Activated CD4-positive, alpha-beta T cell treated with anti-CD3 and anti-CD28 coated beads, Interleukin-2, Interleukin-4, amounts not matched to agents 100 ng/mL and 50 ng/mL, durations not matched to agents 16 hours and 8 hours (primary cell): Measurements from ENCODE around the gene GPA33.

Experiments
- DNase-seq: peaks from one replicate; pipeline ENCODE4 v3.0.0-alpha.2; 2020; ENCODE audit warnings: low spot score

GPA33 gene

DNA sequence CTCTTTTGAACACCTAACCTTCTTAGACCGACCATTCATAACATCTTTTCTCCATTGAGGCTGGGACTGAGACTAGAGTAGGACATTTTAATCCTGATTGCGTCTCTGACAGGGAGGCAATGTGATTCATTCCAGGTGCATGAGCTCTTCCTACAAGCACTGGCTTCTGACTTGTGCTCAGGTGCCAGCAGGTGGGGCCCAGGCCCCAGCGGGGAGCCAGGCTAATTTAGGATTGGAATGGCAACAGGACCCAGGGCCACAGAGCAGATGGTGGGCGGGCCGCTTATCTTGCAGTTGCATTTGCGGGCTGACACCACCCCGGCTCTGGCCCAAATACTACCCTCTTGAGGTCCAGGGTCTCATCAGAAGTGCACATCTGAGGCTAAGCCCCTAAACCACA lies 4.1 kb downstream of the GPA33 start:
- DNase-seq, result no peak

DNA sequence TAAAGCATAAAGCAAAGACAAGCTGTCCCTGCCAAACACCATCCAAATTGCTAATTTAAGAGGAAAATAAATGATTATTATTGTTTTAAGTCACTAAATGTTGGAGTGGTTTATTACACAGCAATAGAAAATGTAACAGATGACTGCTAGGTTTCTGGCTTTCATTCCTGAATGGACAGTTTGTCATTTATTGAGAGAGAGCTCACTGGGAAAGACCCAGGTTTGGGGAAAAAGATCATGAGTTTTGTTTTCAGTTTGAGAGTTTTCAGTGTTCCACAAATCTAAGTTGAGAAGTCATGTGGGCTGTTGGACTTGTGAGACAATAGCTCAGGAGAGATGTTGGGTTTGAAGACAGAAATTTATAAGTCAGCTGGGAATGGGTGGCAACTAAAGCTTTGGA lies 5.4 kb downstream of the GPA33 start:
- no peak for DNase-seq

DNA sequence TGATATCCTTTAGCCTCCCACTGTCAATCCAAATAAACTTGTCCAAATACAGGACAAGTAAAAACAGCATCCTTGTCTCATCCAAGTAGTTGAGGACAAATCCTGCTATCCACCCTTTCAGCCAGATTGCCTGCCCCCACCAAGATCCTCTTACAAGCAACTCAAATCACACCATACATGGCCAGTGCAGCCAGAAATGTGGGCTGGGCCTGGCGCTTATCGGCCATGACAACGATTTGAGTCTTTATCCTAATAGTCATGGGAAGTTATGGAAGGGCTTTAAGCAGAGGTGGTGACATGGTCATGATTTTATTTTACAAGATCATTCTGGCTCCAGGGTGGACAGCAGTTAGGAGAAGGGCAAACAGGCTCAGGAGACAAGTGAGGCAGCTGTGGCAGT lies 6.3 kb downstream of the GPA33 start:
- DNase-seq, result no peak

DNA sequence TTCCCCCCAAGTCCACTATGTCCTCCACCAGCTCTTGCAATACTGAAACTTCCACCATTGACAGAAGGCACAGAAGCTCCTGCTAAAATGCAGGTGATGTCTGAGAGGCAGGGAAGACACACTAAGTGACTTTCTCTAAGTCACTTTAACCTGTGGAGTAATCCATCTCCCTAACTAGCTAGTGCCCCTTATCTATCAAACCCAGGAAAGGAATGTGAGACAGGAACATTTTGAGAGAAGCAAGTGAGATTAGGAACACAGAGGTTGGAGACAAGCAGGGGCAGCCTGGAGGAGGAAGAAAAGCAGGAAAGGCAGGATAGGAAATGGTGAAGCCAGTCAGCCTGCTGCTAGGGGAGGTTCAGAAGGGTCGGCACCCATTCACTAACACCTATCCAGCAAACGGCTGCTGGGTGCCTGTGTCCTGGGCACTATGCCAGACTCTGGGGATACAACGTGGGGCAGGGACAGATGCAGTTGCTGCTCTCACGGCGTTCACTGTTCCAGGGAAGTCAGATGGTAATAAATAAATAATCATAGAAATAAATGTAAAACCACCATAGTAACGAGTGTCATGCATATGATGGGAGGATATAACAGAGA lies 7.0 kb downstream of the GPA33 start:
- no peak for DNase-seq

DNA sequence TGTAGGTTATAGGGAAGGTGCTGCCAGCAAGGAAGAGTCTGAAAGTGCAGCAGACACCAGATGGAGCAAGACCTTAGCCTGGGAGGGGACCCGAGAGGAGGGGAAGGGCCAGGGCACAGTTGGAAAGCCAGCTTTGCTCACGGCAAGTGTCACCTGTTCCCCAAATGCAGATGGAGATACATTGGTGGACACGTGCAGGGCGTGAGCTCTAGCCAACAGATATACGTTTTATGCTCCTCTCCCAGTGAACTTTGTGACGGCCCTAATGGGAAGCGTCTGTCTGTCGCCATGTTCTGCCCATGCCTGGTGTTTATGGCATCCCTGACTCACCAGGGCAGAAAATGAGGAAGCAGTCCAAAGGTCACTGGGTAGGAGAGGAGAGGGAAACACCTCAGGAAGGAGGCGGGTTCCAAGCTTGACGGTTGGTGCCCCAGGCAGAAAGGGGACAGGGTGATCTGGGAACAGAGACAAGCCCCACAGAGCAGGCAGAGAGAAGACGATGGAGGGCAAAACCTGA lies 7.6 kb downstream of the GPA33 start:
- DNase-seq, result no peak

DNA sequence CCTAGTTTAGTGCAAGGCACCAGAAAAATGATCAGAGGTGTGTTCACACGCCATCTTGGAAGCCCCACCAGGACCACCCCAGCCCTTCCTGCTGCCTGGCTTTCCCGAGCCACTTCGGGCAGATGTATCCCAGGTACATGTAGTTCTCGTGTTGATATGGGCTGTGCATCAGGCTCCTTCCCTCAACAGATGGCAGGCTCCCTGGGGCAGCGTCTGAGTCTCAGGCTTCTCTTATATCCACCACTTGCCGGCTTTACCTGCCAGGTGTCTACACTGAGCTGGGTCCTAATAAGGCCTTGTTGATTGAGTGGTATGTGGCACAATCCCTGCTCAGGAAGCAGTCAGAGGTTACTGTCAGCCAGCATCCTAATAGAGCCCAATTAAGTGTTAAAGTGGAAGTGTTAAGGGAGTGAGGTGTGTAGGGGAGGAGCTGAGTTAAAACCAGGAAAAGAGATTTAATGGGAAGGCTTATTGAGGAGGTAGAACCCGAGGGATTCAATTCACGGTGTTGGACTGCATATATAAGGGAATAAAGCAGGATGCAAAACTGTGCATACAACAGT lies 8.5 kb downstream of the GPA33 start:
- no peak for DNase-seq

DNA sequence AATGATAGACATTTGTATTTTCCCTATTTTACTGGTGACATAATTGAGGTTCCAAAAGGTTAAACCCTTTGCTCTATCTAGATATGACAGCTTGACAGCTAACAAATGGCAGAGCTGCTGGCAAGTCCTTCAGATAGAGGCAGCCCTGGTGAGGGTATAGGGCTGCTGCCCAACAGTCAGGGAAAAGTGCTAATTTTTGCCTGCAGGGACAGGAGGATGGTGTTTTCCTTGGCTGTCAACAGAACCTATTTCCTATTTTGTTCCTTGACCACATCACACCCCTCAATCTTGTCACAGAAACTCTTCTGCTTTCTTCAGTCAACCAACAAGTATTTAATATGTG lies 12.3 kb downstream of the GPA33 start:
- no peak for DNase-seq

DNA sequence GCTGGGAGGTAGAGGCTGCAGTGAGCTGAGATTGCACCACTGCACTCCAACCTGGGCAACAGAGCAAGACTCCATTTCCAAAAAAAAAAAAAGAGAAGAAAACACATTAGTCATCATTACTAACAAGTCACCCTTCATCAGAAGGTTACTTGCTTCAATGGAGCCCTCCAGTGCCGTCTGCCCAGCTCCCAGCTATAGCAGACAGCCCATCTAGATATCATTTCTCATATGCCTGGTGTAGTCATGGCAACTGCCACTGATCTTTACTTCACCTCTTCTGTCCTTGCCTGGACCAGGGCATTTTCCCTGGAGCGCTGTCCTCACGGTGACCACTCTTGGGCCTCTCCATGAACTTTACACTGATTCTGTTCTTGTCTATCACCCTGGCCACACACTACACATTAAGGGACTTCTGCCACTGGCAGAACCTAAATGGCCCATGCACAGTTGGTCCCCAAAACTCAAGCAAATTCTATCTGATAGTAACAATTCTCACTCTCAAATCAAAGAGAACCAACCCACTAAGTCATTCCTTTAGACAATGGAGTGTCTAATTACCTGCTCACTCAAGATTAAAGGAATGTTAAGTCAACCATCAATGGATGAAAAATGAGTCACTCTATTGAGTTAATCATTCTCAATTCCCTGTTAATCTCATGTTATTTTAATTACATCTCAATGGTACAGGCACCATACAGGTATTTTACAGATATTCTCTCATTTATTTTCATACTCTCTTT lies 12.9 kb downstream of the GPA33 start:
- no peak for DNase-seq

DNA sequence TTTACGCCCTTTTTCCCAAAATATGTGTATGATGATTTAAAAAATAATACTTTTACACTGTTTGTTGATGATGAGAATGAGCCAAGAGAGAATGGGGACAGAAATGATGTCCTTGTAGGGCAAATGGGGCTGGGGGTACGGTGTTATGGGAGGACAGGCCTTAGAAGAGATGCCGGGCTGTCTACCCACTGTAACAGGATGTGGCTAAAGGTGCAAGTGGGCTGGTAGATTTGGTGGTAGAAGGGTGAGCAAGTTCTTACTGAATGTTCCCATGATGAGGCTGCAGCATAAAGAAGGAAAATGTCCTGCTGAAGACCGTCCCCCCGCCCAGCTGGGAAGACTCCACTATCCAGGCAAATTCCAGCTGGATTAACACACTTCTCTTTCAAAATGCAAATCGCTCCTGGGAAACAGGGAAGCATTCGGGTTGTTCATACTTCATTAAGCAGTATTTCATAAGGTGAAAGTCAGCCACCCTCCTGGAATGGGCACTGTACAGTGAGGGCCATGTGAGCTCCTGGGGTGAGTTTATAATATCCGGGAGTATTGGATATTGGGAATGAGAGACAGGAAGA lies 14.0 kb downstream of the GPA33 start:
- DNase-seq, result no peak

DNA sequence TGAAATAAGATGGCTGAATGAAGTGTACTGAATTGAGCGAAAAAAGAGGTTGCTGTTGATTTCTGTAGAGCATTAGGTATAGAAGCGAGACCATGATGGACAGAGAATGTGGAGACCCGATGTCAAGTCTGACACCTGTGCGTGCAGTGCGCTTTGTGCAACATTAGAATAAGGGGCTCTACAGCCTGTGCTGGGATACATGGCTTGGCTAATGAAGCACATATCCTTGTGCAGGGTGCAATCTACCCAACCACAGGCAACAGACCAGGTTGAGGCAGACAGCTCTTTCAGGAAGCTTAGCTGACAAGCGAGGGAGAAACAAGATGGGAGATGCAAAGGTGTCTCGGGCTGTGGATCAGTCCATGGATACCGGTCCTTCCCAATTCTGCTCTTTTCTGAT lies 18.9 kb downstream of the GPA33 start:
- no peak for DNase-seq

DNA sequence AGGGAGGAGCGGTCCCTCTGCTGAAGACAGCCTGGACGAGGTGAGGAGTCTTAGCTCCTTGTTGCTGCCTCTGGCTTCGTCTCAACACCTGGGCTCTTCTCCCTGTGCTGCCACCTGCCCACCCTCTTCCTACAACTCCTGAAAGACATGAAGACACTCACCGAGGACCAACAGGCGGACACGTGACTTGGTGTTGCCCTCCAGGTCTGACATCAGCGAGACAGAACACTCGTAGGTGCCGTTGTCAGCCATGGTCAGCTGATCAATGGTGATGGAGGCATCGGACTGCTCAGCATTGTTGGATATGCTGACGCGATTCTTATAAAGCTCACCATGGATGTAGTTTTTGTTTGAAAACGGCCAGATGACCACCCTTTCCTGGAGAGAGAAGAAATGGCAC lies 21.4 kb downstream of the GPA33 start:
- DNase-seq, result no peak

DNA sequence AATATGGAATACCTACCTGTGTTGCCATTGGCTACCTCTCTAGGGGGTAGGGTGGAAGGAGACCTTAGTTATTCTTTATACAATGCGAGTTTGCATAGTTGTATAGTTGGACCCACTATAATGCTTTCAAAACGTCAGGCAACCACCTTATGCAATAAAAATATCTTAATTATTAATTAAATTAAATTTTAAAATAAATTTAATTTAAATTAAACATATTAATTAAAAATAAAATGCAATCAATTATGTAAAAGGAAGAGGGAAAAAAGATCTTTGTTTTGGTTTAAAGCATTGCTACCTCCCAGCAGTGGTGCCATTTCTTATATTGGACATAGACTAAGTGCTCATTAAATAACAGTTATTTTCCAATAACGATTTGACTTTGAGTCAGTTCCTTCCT lies 22.3 kb downstream of the GPA33 start:
- no peak for DNase-seq

DNA sequence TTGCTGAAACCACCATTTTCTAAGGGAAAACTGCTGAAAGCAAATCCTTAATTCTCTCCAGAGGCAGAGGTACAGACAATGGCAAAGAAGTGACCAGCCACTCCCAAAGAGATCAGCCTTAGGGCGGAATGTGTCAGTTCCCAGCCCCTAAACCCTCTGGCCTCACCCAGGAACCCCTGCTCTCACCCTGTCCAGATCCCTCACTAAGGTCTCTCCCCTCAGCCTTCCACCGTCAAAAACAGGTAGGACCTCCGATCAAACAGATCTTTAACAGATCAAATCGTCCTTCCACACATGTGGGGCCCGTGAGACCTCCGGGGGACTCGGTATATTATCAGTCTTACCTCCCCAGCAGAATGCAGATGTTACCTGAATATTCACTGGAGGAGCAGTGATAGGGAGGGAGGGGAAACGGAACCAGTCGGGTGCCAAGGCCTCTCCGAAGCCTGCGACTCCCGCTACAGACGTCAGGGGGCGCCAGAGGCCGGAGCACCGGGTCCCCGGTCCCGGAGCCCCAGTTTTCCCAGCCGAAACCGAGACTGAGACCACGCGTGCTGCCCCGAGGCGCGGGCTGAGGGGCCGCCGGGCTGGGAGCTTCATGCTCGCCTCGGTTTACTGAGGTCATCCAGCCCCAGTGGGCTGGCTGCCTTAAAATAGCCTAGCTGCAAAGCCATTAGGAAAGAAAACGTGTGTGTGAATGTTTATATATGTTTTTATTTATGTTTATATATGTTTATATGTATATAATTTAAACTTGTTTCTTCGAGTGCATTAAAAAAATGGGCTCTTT lies 23.6 kb downstream of the GPA33 start:
- DNase-seq, result peak; percentile 78

DNA sequence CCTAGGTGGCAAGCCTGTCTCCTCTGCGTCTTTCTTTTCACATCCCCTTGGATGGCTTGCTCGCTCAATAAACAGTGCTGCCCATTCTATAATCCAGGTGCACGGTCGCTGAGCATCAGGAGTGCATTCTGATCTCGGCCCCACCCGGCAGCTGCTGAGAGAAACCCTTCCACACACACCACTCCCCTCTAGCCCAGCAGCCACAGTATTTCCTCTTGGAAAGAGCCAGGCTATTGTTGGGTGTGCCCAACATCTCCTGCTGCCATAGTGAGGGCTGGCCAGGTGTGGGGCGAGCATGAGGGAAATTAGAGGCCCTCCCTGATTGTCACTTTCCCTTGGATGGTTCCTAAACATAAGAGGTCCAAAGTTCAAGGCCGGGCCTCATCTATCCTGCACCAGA lies 24.7 kb downstream of the GPA33 start:
- no peak for DNase-seq

DNA sequence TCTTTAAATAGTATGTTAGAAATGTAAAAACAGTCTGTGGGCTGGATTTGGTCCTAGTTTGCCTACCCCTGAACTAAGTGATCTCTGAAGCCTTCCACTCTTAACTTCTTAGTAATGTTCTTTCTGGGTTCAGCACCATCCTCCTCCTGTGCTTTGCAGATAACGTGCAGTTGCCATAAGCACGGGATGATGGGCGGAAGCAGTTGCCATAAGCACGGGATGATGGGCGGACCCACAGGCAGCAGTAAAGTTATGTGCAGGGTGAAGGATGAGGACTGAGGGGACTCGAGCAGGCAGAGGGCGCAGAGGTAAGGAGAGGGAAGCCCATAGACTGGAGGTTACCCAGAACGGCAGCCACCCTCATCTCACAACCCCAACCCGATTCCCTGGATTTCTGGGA lies 25.6 kb downstream of the GPA33 start:
- no peak for DNase-seq

DNA sequence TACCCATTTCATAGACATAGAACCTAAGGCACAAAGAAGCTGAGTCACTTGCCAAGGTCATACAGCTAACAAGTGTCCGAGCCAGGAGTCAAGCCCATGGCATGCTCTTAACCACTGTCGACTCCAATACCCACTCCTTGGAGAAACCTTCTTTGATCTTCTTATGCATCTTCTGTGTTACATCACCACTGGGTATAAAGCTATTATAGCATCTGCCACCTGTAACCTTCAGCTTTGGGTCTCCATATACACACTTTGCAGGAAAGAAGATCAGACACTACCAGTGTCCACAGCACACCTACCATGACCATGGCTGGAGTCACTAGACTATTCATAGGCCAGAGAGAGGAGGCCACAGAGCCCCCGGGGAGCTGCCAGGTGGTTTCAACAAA lies 29.1 kb downstream of the GPA33 start:
- DNase-seq, result no peak

DNA sequence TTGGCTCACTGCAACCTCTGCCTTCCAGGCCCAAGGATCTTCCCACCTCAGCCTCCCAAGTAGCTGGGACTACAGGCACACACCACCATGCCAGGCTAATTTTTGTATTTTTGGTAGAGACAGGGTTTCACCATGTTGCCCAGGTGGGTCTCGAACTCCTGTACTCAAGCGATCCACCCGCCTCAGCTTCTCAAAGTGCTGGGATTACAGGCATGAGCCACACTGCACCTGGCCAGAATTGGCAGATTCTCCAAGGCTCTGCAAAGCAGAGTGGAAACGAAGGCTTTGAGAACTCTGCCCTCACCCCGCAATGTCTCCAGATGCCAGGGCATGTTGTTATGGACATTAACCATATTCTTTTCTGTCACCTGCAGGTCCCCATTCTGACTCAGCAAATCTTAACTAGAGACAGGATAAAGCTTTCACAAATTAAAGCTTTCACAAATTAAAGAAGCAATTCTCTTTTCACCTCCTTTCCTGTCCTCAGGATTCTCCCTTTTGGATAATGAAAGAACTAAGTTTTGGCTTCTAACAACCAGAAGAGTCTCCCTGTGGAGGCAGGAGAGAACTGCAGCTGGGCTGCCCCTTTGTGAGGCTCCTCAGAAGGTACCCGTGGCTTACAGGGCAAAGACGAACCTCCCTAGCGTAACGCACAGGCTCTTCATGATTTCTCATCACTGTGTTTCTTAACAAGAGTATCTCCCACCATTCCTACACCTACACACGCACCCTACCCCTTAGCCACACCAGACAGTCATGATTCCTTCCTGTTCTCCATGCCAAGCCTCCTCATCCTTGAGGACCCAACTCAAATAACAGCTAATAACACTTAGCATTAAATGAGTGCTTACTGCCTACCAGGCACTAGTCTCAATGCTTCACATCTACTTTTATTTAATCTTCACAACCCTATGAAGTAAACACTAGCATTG lies 29.8 kb downstream of the GPA33 start:
- DNase-seq, result no peak

DNA sequence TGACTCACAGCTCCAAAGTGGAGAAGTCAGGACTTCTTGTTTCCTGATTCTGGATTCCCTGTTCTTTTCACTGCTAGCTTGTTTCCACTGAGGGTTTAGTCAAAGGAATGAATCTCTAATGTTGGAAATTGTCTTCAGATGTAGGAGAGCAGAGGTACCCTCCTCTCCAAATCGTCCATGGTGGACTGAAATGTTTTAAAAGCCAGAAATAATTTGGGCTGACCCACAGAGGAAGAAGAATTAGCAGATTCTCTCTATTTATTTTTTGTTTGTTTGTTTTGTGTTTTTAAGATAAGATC lies 30.4 kb downstream of the GPA33 start:
- DNase-seq, result no peak

DNA sequence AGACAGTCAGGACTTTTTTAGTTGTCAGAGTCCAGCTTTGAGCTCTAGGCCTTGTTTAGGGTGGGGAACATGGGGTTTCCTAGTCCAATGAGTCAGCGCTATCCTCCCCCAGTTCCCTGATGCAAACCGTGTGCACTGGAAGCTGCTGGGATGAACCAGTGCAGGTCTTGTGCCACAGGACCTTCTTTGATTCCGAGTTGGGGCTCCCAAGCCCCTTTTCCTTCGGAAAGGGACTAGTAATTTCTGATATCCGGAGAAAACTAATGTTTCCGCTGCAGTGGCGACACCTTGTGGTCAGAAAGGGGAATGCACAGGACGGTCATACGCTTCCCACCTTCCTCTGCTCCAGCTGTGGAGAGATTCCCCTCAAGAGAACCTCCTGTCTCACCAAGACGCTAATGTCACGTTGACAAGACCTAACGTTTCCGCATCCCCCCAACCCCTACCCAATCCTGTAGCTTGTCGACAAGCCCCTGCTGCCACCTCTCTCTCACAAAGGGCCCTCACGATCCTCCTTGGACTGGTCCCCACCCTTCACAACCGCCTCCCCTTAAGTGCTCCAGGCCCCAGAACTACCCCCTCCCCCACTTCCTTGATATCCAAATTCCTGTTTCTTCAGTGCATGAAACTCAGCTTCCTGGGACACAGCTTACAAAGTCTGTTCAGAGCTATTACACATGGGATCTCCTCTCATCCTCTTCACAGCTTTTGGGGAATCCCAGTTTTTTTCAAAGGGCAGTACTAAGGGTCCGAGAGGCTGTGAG lies 30.9 kb downstream of the GPA33 start:
- peak; percentile 78 for DNase-seq

DNA sequence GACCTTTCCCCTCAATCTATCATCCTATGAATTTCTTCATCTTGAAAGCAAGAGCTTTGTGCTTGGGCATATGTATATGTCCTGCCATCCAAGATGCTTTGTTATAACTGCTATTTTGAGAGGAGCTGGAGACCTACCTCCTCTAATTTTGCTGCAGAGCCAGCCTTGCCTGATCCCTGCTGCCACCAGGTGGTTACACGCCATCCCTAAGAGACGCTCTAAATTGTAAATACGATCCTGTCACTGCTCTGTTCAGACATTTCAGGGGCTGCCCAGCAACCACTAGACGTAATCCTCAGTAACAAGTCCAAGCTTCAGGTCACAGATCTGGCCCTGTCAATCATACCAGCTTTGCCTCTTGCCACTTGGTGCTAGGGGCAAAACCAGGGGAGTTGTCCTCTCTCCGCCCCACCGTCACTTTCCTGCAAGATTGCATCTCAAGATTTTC lies 32.9 kb downstream of the GPA33 start:
- DNase-seq, result peak; percentile 42
